CD14-positive monocyte (primary cell): Measurements from ENCODE around the gene MKKS. TPM values are rescaled to one million over a fixed set of nuclear protein-coding genes. Genes with fewer than 3 reads are reported as not detected.

ENCODE experiments used
- DNase-seq, 3 donors: peaks; one replicate each; pipeline ENCODE4 v3.0.0-alpha.2; 2011 to 2022
- H2AFZ ChIP-seq: 2 replicates; pipeline ENCODE4 v1.6.0; 2012; ENCODE audit warnings: mild to moderate bottlenecking, low read depth, low read length, inconsistent platforms; ENCODE audit not compliant: insufficient read depth, poor library complexity, severe bottlenecking
- H3K27ac ChIP-seq, 2 donors: 1 replicate in 1 of 2; 2 replicates in 1 of 2; pipeline ENCODE4 v1.5.1; 2012 to 2013; ENCODE audit warnings: low read length in 2 of 2, control low read depth in 1 of 2, inconsistent platforms in 1 of 2, low read depth in 1 of 2, mild to moderate bottlenecking in 1 of 2
- H3K27me3 ChIP-seq, 2 donors: one replicate each; pipeline versions ENCODE4 v1.6.0 to v1.6.1; 2011 to 2013; ENCODE audit warnings: low read length in 2 of 2; ENCODE audit not compliant: control insufficient read depth in 2 of 2, insufficient read depth in 2 of 2
- H3K36me3 ChIP-seq, 2 donors: replicated peaks in 1 of 2; 1 replicate in 1 of 2; 2 replicates in 1 of 2; pipeline versions ENCODE4 v1.5.1 to v1.6.1; 2012 to 2013; ENCODE audit warnings: low read length in 2 of 2, control low read depth in 1 of 2, inconsistent platforms in 1 of 2, mild to moderate bottlenecking in 1 of 2; ENCODE audit not compliant: insufficient read depth in 2 of 2, control insufficient read depth in 1 of 2
- H3K4me1 ChIP-seq, 2 donors: 1 replicate in 1 of 2; 2 replicates in 1 of 2; pipeline versions ENCODE4 v1.5.1 to v1.6.1; 2012 to 2013; ENCODE audit warnings: low read length in 2 of 2, control low read depth in 1 of 2, inconsistent platforms in 1 of 2, mild to moderate bottlenecking in 1 of 2, moderate library complexity in 1 of 2; ENCODE audit not compliant: insufficient read depth in 2 of 2, control insufficient read depth in 1 of 2
- H3K4me2 ChIP-seq: replicated peaks from 2 replicates; pipeline ENCODE3; 2012; ENCODE audit warnings: low read length, moderate library complexity, mild to moderate bottlenecking; ENCODE audit not compliant: poor library complexity, severe bottlenecking; ENCODE audit errors: extremely low read depth
- H3K4me3 ChIP-seq, 3 experiments: fragments of 200-600 bp in 1 of 3; sonication (generic) in 1 of 3; replicated peaks in 1 of 3; 1 replicate in 2 of 3; 2 replicates in 1 of 3; pipeline ENCODE4 v1.5.1; 2011 to 2013; ENCODE audit warnings: low read length in 3 of 3, mild to moderate bottlenecking in 3 of 3, control low read depth in 2 of 3, low read depth in 2 of 3, inconsistent platforms in 1 of 3, moderate library complexity in 1 of 3
- H3K79me2 ChIP-seq: 2 replicates; pipeline ENCODE4 v1.6.0; 2012; ENCODE audit warnings: mild to moderate bottlenecking, control low read depth, inconsistent platforms, low read length, moderate library complexity; ENCODE audit not compliant: insufficient read depth
- H3K9ac ChIP-seq: 2 replicates; pipeline ENCODE4 v1.6.0; 2017; ENCODE audit warnings: low read length, mild to moderate bottlenecking; ENCODE audit not compliant: insufficient read depth, poor library complexity, severe bottlenecking
- H3K9me3 ChIP-seq, 2 donors: replicated peaks in 1 of 2; 1 replicate in 1 of 2; 2 replicates in 1 of 2; pipeline versions ENCODE4 v1.5.1 to v1.6.1; 2012 to 2013; ENCODE audit warnings: low read length in 2 of 2, control low read depth in 1 of 2; ENCODE audit not compliant: control insufficient read depth in 1 of 2, insufficient read depth in 1 of 2
- H4K20me1 ChIP-seq: 2 replicates; pipeline ENCODE4 v1.6.0; 2012; ENCODE audit warnings: mild to moderate bottlenecking, low read length, control low read depth, moderate library complexity; ENCODE audit not compliant: insufficient read depth
- H3K27ac Mint-ChIP-seq, 7 donors: one replicate each; pipeline ENCODE4 v1.8.0; 2020; ENCODE audit warnings: mild to moderate bottlenecking in 7 of 7, mixed read lengths in 7 of 7, moderate library complexity in 6 of 7, inconsistent platforms in 2 of 7
- H3K27me3 Mint-ChIP-seq, 3 donors: one replicate each; pipeline ENCODE4 v1.8.0; 2021 to 2022; ENCODE audit warnings: low read depth in 3 of 3, mild to moderate bottlenecking in 3 of 3, mixed read lengths in 3 of 3, moderate library complexity in 3 of 3, inconsistent platforms in 1 of 3
- H3K36me3 Mint-ChIP-seq, 2 donors: one replicate each; pipeline ENCODE4 v1.8.0; 2020; ENCODE audit warnings: mixed read lengths in 2 of 2, inconsistent platforms in 1 of 2, mild to moderate bottlenecking in 1 of 2
- H3K4me1 Mint-ChIP-seq: one replicate; pipeline ENCODE4 v1.8.0; 2020; ENCODE audit warnings: mild to moderate bottlenecking, mixed read lengths
- H3K4me3 Mint-ChIP-seq, 2 donors: one replicate each; pipeline ENCODE4 v1.8.0; 2020; ENCODE audit warnings: mild to moderate bottlenecking in 2 of 2, mixed read lengths in 2 of 2, moderate library complexity in 1 of 2
- H3K9me3 Mint-ChIP-seq, 7 donors: one replicate each; pipeline ENCODE4 v1.8.0; 2020 to 2022; ENCODE audit warnings: mixed read lengths in 7 of 7, mild to moderate bottlenecking in 6 of 7, moderate library complexity in 6 of 7, inconsistent platforms in 2 of 7
- WGBS: methylation state at CpG from one replicate; pipeline ENCODE4 v1.1.5; 2013; ENCODE audit warnings: missing lambda C conversion rate; ENCODE audit not compliant: insufficient coverage; 5-methylcytosine and 5-hydroxymethylcytosine counted together
- intact Hi-C, 2 donors: fragments of 100-400 bp; cut with micrococcal nuclease; formaldehyde crosslinking; loops; one replicate each; pipeline versions ENCODE4 v1.15.0 to v1.15.1; 2023
- polyA plus RNA-seq, 3 donors: library from polyadenylated mRNA; depleted of rRNA in 1 of 3; unstranded in 2 of 3; stranded (reverse) in 1 of 3; fragments of 300-500 nt in 2 of 3; fragments of >200 nt in 1 of 3; fragmentation: Illumina TruSeq in 2 of 3; gene quantifications; 1 replicate in 2 of 3; 2 replicates in 1 of 3; pipeline ENCODE4 v1.2.3, GENCODE V29; 2012 to 2021
- TF ChIP-seq, protein P1 (sequence below): fragments of 200-600 bp; IDR thresholded peaks from one replicate; pipeline ENCODE4 v1.8.0; 2022; ENCODE audit warnings: antibody characterized with exemption, mild to moderate bottlenecking

Gene MKKS
- polyA plus RNA-seq, 3 donors: 4.8 to 34.6 (median 31.8) TPM

DNA sequence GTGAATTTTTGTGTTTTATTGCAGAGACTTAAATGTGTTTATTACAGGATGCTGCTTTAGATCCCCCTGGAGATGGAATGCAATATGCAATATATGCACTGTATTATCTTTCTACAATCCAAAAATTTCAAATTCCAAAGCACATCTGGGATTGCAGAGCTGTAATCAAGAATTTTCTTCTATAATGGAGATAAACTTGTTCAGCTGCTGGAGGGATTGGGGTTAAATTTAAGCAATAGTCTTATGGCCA is 66.4 kb downstream of the MKKS start:
- no peaks in the 10 kb centered on the region for H3K4me1 ChIP-seq
- H3K4me2 ChIP-seq: no peak overlapping the region
- no peak for DNase-seq
- peaks cover 0 to 2% (median 0%) of the 10 kb centered on the region in 3 donors for H3K27me3 Mint-ChIP-seq
- no peak overlapping the region for H3K4me3 Mint-ChIP-seq
- no peaks in the 10 kb centered on the region for H3K36me3 ChIP-seq
- no peak overlapping the region for H2AFZ ChIP-seq
- H3K79me2 ChIP-seq: no peaks in the 10 kb centered on the region
- no peak overlapping the region for H3K4me3 ChIP-seq
- no peaks in the 10 kb centered on the region for H3K4me1 Mint-ChIP-seq
- no peaks in the 10 kb centered on the region for H3K27me3 ChIP-seq
- intact Hi-C loops: no loop called here
- H3K9ac ChIP-seq: no peak overlapping the region
- peaks cover 0 to 3% (median 0%) of the 10 kb centered on the region in 7 donors for H3K9me3 Mint-ChIP-seq
- no peaks in the 10 kb centered on the region for H3K36me3 Mint-ChIP-seq
- no peak overlapping the region for H3K27ac ChIP-seq
- no peaks in the 10 kb centered on the region for H3K9me3 ChIP-seq
- no peak overlapping the region for H3K27ac Mint-ChIP-seq
- H4K20me1 ChIP-seq: no peaks in the 10 kb centered on the region
- TF ChIP-seq, protein P1, sequence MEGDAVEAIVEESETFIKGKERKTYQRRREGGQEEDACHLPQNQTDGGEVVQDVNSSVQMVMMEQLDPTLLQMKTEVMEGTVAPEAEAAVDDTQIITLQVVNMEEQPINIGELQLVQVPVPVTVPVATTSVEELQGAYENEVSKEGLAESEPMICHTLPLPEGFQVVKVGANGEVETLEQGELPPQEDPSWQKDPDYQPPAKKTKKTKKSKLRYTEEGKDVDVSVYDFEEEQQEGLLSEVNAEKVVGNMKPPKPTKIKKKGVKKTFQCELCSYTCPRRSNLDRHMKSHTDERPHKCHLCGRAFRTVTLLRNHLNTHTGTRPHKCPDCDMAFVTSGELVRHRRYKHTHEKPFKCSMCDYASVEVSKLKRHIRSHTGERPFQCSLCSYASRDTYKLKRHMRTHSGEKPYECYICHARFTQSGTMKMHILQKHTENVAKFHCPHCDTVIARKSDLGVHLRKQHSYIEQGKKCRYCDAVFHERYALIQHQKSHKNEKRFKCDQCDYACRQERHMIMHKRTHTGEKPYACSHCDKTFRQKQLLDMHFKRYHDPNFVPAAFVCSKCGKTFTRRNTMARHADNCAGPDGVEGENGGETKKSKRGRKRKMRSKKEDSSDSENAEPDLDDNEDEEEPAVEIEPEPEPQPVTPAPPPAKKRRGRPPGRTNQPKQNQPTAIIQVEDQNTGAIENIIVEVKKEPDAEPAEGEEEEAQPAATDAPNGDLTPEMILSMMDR: no peak

DNA sequence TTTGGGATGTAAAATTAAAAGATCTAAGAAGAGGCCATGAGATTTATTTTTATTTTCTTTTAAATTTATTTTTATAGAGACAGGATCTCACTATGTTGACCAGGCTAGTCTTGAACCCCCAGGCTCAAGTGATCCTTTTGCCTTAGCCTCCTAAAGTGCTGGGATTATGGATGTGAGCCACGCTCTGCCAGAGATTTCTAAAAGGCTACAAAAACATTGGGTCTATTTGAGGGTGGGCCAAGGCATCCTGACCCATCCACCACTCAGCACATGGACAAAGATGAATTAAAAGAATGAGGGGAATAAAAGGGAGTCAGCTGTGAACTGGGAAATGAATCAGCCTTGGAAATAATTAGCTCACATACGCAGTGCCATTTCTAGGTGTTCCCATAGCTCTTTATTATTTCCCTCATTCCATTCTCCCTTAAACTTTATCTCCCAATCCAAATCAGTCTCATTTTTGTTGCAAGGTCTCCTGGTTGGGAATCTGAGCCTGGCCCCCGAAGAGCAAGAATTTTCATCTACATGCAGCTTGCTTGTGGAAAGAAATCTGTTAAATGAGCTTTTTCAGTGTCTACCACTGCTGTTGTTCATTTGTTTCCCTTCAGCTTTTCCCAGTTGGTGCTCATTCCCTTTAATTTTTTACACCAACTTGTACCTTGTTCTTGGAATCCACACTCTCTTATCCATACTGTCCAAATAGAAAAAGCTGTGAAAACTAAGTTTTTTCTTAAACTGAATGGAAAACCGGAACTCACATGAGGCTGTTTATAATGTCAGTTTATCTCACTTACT is 66.9 kb downstream of the MKKS start:
- whole genome bisulfite sequencing: no CpG with 5 or more reads among the region's 4 CpGs
- Histone ChIP-seq H3K79me2 (no peaks in the 10 kb centered on the region), H3K27ac (no peak overlapping the region), H4K20me1 (no peaks in the 10 kb centered on the region), H2AFZ (no peak overlapping the region), H3K9me3 (no peaks in the 10 kb centered on the region), H3K4me1 (no peaks in the 10 kb centered on the region), H3K9ac (no peak overlapping the region), H3K27me3 (no peaks in the 10 kb centered on the region), H3K36me3 (no peaks in the 10 kb centered on the region), H3K4me3 (no peak overlapping the region), H3K4me2 (no peak overlapping the region)
- intact Hi-C loops: no loop called here
- H3K4me3 Mint-ChIP-seq: no peak overlapping the region
- H3K4me1 Mint-ChIP-seq: no peaks in the 10 kb centered on the region
- H3K27me3 Mint-ChIP-seq: peaks cover 0 to 2% (median 0%) of the 10 kb centered on the region in 3 donors
- peaks cover 0 to 3% (median 0%) of the 10 kb centered on the region in 7 donors for H3K9me3 Mint-ChIP-seq
- H3K27ac Mint-ChIP-seq: no peak overlapping the region
- no peaks in the 10 kb centered on the region for H3K36me3 Mint-ChIP-seq
- no peak for DNase-seq
- TF ChIP-seq, protein P1: no peak
